Gastrocnemius medialis (tissue), 4 donors: ENCODE measurements around the gene UQCRC2. TPM values are rescaled to one million over a fixed set of nuclear protein-coding genes. Genes with fewer than 3 reads are reported as not detected.
"Not testable (repeated sequence)": the region's sequence is repeated elsewhere in the genome, so short reads cannot be mapped to it uniquely, and the experiment has no call there.

Experiments used
- ATAC-seq, 2 donors: fragments of 150-250 bp; one replicate each; pipeline ENCODE4 v1.9.1; 2016
- DNase-seq, 2 donors: peaks; one replicate each; pipeline ENCODE4 v3.0.0-alpha.2; 2019
- H3K27ac ChIP-seq, 4 donors: fragments of 200-600 bp; sonication (generic); 1 replicate in 1 of 4; 2 replicates in 3 of 4; pipeline ENCODE4 v1.5.1; 2016 to 2018; ENCODE audit warnings: mild to moderate bottlenecking in 2 of 4, moderate library complexity in 1 of 4
- H3K27me3 ChIP-seq, 3 donors: fragments of 200-600 bp; sonication (generic) in 2 of 3; 1 replicate in 1 of 3; 2 replicates in 2 of 3; pipeline versions ENCODE4 v1.5.1 to v1.6.0; 2016 to 2019; ENCODE audit warnings: mild to moderate bottlenecking in 1 of 3, moderate library complexity in 1 of 3
- H3K36me3 ChIP-seq, 2 donors: fragments of 200-600 bp; sonication (generic) in 1 of 2; one replicate each; pipeline ENCODE4 v1.5.1; 2017 to 2018
- H3K4me1 ChIP-seq, 2 donors: fragments of 200-600 bp; sonication (generic) in 1 of 2; one replicate each; pipeline ENCODE4 v1.5.1; 2016 to 2017; ENCODE audit warnings: mild to moderate bottlenecking in 2 of 2
- H3K4me3 ChIP-seq, 4 donors: fragments of 200-600 bp; sonication (generic) in 3 of 4; 1 replicate in 1 of 4; 2 replicates in 3 of 4; pipeline ENCODE4 v1.5.1; 2016 to 2019; ENCODE audit warnings: mild to moderate bottlenecking in 2 of 4
- H3K9me3 ChIP-seq, 3 donors: fragments of 200-600 bp; sonication (generic) in 2 of 3; 1 replicate in 1 of 3; 2 replicates in 2 of 3; pipeline ENCODE4 v1.5.1; 2016 to 2019
- POLR2A ChIP-seq, 2 donors: fragments of 450-650 bp; IDR thresholded peaks; one replicate each; pipeline ENCODE4 v1.6.1; 2017; ENCODE audit warnings: antibody characterized with exemption in 2 of 2, mild to moderate bottlenecking in 2 of 2, moderate library complexity in 2 of 2
- in situ Hi-C, 4 donors: fragments of 200-750 bp; cut with MboI; loops; one replicate each; pipeline versions ENCODE4 v1.15.0 to v1.8.0; 2017; ENCODE audit warnings: low sequenced_read_pairs in 4 of 4
- intact Hi-C: fragments of 100-400 bp; cut with DNase I; formaldehyde crosslinking; loops from one replicate; pipeline ENCODE4 v1.15.1; 2023; ENCODE audit warnings: low total_unique reads
- total RNA-seq, 4 donors: library from RNA; depleted of rRNA; stranded (reverse); fragments of >200 nt; gene quantifications; one replicate each; pipeline versions ENCODE4 v1.1.0 to v1.2.3, GENCODE V29; 2016
- TF ChIP-seq, protein P1 (sequence below), 5 experiments: fragments of 450-650 bp in 3 of 5; fragments of 200-600 bp in 2 of 5; sonication (generic) in 2 of 5; IDR thresholded peaks in 4 of 5; conservative IDR thresholded peaks in 1 of 5; 1 replicate in 4 of 5; 2 replicates in 1 of 5; pipeline ENCODE4 v1.5.1; 2016 to 2019; ENCODE audit warnings: antibody characterized with exemption in 5 of 5, mild to moderate bottlenecking in 3 of 5, moderate library complexity in 3 of 5

Gene UQCRC2
- total RNA-seq, 4 donors from 2014 or later = 204 to 335 (median 276) TPM

DNA sequence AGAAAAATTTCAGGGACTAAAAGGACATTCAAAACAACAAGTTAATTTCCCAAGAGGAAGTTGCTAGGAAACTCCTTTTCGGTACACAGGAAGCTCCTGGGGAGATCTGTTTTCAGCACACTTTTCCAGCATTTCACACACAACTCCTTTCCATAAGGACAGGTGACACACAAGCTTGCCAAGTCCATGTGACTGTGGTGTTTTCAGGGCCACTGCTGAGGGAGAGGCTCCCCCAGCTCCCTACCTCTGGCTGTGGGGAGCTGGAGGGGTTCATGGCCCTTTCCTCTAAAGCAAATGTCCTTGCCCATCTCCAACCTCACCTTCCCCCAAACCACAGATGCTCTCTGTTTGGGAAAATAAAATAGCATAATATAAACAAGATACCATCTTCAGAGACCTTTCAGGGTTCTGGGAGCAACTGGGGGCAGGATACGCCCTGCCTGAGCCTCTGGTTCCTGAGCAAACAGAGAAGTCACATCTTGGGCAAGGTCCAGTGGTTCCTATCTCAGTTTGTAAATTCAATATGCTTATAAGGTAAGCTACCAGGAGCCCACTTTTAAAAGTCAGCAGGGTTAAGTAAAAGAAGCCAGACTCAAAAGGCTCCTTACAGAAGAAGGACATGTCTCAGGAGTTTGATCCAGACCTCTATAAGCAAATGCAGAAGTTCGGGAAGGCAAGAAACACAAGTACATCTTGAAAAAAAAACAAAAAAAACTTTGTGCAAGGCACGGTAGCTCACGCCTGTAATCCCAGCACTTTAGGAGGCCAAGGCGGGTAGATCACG lies 44.7 kb downstream of the UQCRC2 start:
- Histone ChIP-seq H3K27me3 (no peaks in the 10 kb centered on the region), H3K4me1 (peaks cover 0 to 14% of the 10 kb centered on the region in 2 donors), H3K36me3 (no peaks in the 10 kb centered on the region), H3K4me3 (no peak overlapping the region), H3K27ac (peak overlapping the region; percentile 2 to 63 (median 56)), H3K9me3 (no peaks in the 10 kb centered on the region)
- TF ChIP-seq POLR2A (IDR thresholded peaks at IDR 0.05) = no peak
- TF ChIP-seq, protein P1, sequence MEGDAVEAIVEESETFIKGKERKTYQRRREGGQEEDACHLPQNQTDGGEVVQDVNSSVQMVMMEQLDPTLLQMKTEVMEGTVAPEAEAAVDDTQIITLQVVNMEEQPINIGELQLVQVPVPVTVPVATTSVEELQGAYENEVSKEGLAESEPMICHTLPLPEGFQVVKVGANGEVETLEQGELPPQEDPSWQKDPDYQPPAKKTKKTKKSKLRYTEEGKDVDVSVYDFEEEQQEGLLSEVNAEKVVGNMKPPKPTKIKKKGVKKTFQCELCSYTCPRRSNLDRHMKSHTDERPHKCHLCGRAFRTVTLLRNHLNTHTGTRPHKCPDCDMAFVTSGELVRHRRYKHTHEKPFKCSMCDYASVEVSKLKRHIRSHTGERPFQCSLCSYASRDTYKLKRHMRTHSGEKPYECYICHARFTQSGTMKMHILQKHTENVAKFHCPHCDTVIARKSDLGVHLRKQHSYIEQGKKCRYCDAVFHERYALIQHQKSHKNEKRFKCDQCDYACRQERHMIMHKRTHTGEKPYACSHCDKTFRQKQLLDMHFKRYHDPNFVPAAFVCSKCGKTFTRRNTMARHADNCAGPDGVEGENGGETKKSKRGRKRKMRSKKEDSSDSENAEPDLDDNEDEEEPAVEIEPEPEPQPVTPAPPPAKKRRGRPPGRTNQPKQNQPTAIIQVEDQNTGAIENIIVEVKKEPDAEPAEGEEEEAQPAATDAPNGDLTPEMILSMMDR (IDR thresholded peaks at IDR 0.05 in 4 of 5, conservative IDR thresholded peaks at IDR 0.05 in 1 of 5) = no peak
- in situ Hi-C loops = loop anchor here in 3 of 4 donors (5.0 kb wide), 2 partner anchors 74 to 184 kb away; no protein-coding TSS in a partner anchor
- intact Hi-C loops = no loop called here
- DNase-seq (no peak), ATAC-seq (no peak)

DNA sequence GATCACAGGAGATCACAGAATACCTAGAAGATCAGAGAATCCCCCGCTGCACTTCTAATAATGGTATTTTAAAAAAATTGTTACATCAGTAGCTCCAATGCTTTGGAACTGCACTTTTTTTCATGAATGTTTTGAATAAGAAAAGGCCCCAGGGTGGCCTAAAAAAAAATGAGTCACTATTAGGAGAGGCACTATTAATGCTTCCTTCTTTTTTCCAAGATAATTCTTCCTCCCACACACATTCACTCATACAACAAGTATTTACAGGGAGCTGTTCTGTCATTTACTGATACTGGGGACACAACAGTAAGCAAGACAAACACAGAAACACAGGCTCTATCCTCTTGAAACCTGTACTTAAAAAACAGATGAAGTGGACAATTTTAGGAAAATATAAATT lies 48.4 kb downstream of the UQCRC2 start:
- ATAC-seq = no peak

DNA sequence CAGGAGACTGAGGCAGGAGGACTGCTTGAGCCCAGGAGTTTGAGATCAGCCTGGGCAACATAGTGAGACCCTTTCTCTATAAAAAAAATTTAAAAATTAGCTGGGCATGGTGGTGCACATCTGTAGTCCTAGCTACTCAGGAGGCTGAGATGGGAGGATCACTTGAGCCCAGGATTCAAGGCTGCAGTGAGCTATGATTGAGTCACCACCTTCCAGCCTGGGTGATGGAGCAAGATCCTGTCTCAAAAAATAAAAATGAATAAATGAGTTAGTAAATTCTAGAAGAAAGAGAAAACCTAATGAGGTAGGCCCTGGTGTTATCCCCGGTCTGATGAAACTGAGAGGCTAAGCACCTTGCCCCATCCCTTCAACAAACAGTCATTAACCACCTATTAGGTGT lies 48.9 kb downstream of the UQCRC2 start:
- H3K4me3 ChIP-seq, H3K27me3 ChIP-seq, H3K27ac ChIP-seq, ATAC-seq, H3K36me3 ChIP-seq, H3K9me3 ChIP-seq, DNase-seq: not testable (repeated sequence)
- in situ Hi-C loops = loop anchor here (5.0 to 25.0 kb wide), 5 partner anchors 73 to 293 kb away; partner anchors contain the start of gene POLR3E (in 4 of the 4)
- intact Hi-C loops = loop anchor here (1.0 to 5.0 kb wide), 2 partner anchors 75 to 95 kb away; no protein-coding TSS in a partner anchor
- H3K4me1 ChIP-seq = peaks cover 4 to 20% of the 10 kb centered on the region in 2 donors

More for the DNA sequence above, 48.4 kb downstream of the UQCRC2 start:
- intact Hi-C loops (loop anchor here (2.0 to 5.0 kb wide), 2 partner anchors 96 to 187 kb away; no protein-coding TSS in a partner anchor), in situ Hi-C loops (loop anchor here (5.0 to 25.0 kb wide), 5 partner anchors 73 to 293 kb away; partner anchors contain the start of gene POLR3E (in 4 of the 4))
- no peaks in the 10 kb centered on the region for H3K9me3 ChIP-seq
- H3K27ac ChIP-seq = no peak overlapping the region
- H3K27me3 ChIP-seq = no peaks in the 10 kb centered on the region
- no peak for TF ChIP-seq POLR2A (IDR thresholded peaks at IDR 0.05)
- TF ChIP-seq, protein P1 (IDR thresholded peaks at IDR 0.05 in 4 of 5, conservative IDR thresholded peaks at IDR 0.05 in 1 of 5) = no peak
- no peak for DNase-seq
- H3K4me3 ChIP-seq = no peak overlapping the region
- peaks cover 0 to 19% of the 10 kb centered on the region in 2 donors for H3K4me1 ChIP-seq
- no peaks in the 10 kb centered on the region for H3K36me3 ChIP-seq

DNA sequence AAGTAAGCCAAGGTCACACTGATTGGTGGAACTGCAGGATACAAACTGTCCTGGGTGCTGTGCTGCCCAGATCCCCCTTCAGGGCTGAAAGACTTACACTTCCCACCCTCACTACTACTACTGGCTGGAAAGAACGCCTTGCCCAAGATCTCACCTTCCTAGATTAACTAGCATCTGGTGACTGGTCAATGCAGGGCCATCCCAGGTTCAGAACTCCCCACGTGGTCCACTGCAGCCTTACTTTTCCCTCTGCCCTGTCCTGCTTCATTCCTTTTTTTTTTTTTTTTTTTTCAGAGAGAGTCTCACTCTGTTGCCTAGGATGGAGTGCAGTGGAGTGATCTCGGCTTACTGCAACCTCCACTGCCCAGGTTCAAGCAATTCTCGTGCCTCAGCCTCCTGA lies 50.0 kb downstream of the UQCRC2 start:
- TF ChIP-seq, protein P1 (IDR thresholded peaks at IDR 0.05 in 4 of 5, conservative IDR thresholded peaks at IDR 0.05 in 1 of 5) = no peak
- no peak for TF ChIP-seq POLR2A (IDR thresholded peaks at IDR 0.05)
- intact Hi-C loops = loop anchor here (5.0 kb wide), 1 partner anchor 94 kb away; no protein-coding TSS in a partner anchor
- H3K4me3 ChIP-seq = no peak overlapping the region
- in situ Hi-C loops = loop anchor here (5.0 to 25.0 kb wide), 5 partner anchors 72 to 292 kb away; partner anchors contain the start of gene POLR3E (in 4 of the 4)
- peaks cover 5 to 19% of the 10 kb centered on the region in 2 donors for H3K4me1 ChIP-seq
- ATAC-seq (no peak), DNase-seq (no peak)
- H3K27ac ChIP-seq = no peak overlapping the region
- H3K27me3 ChIP-seq = no peaks in the 10 kb centered on the region
- no peaks in the 10 kb centered on the region for H3K9me3 ChIP-seq
- H3K36me3 ChIP-seq = no peaks in the 10 kb centered on the region

DNA sequence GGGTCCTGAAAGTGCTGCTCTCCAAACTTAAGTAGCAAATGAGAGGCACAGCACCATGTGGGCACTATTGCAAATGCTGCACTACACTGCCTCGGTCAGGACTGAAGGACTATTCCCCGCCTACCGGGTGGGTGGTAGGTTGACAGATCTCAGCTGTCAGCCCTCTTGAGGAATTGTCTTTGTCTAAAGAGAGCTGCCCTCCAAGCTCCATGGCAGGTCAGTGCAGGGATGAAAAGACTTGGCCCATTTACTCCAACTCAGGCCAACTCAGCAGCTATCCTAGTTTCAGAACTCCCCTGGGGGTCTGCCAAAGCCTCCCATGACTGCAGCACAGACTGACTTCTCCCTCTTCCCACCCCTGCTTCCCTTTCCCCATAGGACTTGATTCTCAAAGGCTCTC lies 51.2 kb downstream of the UQCRC2 start:
- no peak overlapping the region for H3K4me3 ChIP-seq
- peaks cover 13 to 25% of the 10 kb centered on the region in 2 donors for H3K4me1 ChIP-seq
- DNase-seq (no peak), ATAC-seq (no peak)
- no peaks in the 10 kb centered on the region for H3K27me3 ChIP-seq
- in situ Hi-C loops = loop anchor here (5.0 to 25.0 kb wide), 5 partner anchors 70 to 290 kb away; partner anchors contain the start of gene POLR3E (in 4 of the 4)
- TF ChIP-seq, protein P1 (IDR thresholded peaks at IDR 0.05 in 4 of 5, conservative IDR thresholded peaks at IDR 0.05 in 1 of 5) = no peak
- TF ChIP-seq POLR2A (IDR thresholded peaks at IDR 0.05) = no peak
- H3K9me3 ChIP-seq = no peaks in the 10 kb centered on the region
- no peak overlapping the region for H3K27ac ChIP-seq
- intact Hi-C loops = loop anchor here (5.0 kb wide), 1 partner anchor 93 kb away; no protein-coding TSS in a partner anchor
- H3K36me3 ChIP-seq = no peaks in the 10 kb centered on the region
